AG09309 (cell line): Measurements from ENCODE around the gene AQP12A.

ENCODE experiments used
- DNase-seq: peaks from one replicate; pipeline ENCODE4 v3.0.0-alpha.2; 2010; ENCODE audit warnings: low read depth
- H3K4me3 ChIP-seq: 2 replicates; pipeline ENCODE4 v1.5.1; 2011; ENCODE audit warnings: mild to moderate bottlenecking, low read depth, low read length, moderate library complexity; ENCODE audit not compliant: control insufficient read depth
- TF ChIP-seq, protein P1 (sequence below): IDR thresholded peaks from 2 replicates; pipeline ENCODE4 v1.5.1; 2011; ENCODE audit warnings: mild to moderate bottlenecking, low read depth, low read length, inconsistent platforms; ENCODE audit not compliant: insufficient read depth, control insufficient read depth; ENCODE audit errors: missing control alignments

Gene AQP12A

DNA sequence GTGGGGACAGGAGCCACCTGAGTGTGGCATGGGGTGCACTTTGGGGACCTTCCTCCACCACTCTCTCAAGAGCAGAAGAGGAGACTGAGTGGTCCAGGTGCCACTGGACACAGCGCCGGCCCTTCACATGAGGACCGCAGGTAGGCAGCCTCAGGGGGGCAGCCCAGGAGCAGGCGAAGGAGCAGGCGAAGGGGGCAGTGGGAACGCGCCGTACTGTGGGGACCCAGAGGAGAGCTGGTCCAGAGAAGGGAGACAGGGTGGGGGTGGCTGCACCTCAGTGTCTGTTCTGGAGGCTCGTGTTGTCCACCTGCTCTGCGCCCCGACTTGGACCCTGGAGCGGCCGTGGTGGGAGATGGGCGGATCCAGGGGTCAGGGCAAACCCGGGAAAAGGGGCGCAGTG is 55.0 kb downstream of the AQP12A start:
- no peak for DNase-seq
- TF ChIP-seq, protein P1, sequence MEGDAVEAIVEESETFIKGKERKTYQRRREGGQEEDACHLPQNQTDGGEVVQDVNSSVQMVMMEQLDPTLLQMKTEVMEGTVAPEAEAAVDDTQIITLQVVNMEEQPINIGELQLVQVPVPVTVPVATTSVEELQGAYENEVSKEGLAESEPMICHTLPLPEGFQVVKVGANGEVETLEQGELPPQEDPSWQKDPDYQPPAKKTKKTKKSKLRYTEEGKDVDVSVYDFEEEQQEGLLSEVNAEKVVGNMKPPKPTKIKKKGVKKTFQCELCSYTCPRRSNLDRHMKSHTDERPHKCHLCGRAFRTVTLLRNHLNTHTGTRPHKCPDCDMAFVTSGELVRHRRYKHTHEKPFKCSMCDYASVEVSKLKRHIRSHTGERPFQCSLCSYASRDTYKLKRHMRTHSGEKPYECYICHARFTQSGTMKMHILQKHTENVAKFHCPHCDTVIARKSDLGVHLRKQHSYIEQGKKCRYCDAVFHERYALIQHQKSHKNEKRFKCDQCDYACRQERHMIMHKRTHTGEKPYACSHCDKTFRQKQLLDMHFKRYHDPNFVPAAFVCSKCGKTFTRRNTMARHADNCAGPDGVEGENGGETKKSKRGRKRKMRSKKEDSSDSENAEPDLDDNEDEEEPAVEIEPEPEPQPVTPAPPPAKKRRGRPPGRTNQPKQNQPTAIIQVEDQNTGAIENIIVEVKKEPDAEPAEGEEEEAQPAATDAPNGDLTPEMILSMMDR = no peak
- H3K4me3 ChIP-seq = no peak overlapping the region

DNA sequence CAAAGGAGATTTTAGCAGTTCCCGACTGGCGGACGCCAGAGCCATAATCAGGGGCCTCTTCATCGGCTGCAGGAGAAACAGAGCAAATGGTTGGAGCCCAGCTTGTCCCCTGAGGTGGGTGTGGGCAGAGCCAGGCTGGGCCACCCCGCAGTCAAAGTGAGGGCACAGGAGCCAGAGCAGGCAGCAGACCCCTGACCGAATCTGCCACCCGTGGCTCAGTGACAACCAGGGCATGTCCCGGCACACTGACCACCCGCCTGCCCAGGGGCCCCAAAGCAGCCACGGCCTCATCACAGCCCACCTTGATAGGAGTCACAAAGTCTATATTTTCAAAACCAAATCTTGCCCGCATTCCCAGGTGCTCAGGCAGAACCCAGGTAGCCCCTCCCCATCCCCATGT is 55.6 kb downstream of the AQP12A start:
- TF ChIP-seq, protein P1 = no peak
- DNase-seq = no peak
- no peak overlapping the region for H3K4me3 ChIP-seq
